T-helper 1 cell (primary cell): ENCODE measurements around the gene HTRA2.

ENCODE experiments used
- DNase-seq, 5 donors: peaks; one replicate each; pipeline ENCODE4 v3.0.0-alpha.2; 2012 to 2020

Gene HTRA2

DNA sequence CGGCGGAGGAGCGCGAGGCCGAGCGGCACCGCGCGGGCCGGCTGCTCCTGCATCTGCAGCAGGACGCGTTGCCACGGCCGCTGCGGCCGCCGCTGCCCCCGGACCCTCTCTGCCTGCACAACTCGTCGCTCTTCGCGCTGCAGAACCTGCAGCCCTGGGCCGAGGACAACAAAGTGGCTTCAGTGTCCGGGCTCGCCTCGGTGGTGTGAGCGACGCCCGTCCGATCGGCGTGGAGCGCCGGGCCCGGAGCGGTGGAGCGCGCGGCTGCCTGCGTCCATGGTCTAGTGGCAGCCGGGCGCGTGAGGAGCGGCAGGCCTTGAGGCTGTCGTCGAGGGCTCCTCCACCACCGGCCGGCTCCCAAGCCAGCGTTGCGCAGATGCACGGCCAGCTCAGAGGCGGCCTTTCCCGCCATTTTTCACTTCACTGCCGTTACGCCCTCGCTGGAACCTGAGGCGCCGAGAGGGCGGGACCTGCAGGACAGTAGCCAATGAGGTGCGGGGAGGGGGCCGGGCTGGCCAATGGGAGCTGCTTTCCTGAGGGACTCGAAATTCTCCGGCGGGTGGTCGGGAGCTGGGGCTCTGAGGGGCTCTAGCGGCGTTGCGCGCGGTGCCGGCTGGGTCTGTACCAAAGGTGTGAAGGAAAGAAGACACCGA lies 13.6 kb upstream of the HTRA2 start:
- DNase-seq: peak; percentile 47 to 82 (median 60)

DNA sequence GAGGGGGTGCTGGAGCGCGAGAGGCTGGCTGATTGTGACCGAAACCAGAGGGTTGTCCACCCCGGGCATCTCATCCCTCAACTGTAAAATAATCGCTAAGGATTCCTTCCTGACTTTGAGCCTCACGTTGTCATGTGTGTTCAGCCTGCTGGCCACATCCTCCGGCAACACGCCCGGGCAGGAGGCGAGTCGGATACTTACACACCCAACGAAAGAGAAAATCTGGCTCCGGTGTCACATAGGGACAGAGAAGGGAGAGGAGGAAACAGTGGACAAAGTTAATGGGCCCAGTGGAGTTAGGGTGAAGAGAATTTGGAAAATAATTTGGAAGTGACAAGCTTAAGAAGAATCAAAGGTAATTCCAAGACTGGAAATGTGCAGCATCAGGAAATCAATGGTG lies 13.1 kb upstream of the HTRA2 start:
- DNase-seq: no peak

DNA sequence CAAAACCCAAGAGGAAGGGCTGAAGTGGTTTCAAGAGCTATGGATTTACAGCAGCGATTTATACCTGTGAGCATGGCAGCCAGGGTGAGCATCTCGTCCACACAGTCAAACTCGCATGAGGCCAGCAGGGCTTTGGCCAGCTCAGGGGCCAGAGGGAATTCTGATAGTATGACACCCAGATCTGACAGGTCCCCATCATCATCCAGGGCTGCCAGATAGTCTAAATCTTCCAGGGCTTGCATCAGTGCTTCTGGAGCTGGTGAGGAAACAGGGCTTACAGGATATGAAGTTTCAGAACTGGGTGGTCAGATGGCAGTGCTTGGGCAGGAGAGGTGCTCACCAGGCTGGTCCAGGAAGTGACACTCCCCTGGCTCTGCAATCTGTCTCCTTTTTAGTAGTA lies 7.2 kb upstream of the HTRA2 start:
- no peak for DNase-seq

DNA sequence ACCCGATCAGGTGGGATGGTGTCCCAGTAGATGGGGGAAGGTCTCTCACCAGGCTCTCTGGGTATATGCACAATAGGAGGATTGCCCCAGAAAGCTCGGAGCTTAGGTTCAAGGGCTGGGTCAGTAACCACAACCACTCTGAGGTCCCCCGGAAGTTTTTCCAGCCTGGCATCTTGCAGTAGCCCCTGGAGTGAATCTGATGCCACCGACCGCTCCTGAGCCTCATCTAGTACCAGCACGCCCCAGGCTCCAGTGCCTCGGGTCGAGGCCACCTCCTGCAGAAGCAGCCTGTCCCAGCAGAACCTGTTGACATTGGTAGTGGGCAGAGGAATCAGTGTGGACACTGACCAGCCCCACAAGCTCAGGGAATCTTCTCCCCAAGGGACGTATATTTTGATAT lies 5.7 kb upstream of the HTRA2 start:
- DNase-seq: no peak

DNA sequence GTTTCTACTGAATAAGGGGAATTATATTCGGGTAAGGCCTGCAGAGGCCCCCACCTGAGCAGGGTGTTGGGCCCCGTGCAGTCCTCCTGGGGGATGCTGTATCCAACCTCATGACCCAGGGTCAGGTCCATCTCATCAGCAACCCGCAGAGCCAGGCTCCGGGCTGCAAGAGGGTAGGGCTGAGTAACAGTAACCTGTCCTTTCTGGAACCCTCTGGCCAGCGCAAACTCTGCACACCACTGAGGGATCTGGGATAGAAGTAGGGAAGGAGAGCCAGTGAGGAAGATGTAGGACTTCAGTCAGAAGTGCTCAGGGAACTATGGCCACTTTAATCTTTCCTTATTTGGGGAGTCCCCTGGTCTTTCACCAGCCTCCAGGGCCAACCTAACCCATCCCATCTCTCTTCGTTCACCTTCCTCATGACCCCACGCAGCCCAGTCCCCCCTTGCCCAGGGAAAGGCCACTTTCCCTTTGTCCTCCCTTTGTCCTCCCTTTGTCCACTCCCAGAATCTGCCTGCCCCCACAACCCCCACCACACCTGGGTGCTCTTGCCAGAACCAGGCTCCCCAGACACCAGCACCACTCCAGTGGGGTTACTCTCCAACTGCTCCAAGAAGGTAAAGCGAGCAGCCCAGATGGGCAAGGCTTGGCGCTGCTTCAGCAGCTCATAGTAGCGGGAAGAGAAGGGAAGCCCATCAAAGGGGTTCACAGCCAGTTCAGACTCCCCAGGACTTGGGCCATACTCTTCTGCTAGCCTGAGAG lies 4.6 kb upstream of the HTRA2 start:
- DNase-seq: no peak

DNA sequence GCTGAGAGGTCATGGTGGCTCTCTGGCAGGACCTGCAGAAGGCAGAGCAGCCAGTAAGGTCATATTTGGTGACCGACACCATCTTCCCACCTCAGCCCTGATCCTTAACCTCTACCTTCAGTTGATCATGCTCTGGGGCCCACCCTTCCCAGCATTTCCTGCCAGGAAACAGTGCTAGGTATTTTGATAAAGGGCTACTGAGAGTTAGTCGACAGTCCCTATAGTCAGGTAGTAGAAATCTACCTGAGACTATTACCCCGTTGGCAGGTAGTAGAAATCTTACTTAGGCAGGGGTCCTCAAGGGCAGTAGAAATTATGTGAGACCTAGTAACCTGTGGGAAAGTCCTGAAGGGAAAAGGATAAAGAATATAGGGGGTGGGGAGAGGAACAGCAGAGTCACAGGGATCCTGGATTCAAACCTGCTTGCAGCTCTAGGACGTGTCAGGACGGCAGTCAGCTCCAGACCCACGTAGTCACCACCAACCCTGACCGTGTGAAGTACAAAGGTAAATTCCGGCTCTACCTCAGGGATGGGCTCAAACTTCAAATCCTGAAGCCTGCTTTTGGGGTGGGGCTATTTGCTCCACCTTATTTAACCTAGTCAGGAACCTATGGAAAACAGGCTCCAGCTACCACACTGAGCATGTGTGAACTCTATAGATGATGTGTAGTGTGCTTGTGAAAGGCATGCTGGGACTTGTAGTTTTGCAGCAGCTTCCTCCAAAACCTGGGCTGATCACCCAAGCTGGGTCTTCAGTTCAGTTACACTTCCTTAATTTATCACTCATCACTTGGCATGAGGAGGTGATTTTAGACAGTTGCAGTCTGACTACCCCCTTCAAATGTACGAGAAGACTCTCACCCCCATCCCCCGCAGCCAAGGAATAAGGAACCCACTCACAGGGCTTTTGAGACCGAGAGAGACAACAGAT lies 3.8 kb upstream of the HTRA2 start, which contains the start of gene DQX1:
Gene DQX1, minus strand, starts transcription at position 515 of the 932 bp plus-strand sequence. Its CDS starts 502 bp downstream, at position 13.
- DNase-seq: peak in 1 of 5 donors; percentile 38

DNA sequence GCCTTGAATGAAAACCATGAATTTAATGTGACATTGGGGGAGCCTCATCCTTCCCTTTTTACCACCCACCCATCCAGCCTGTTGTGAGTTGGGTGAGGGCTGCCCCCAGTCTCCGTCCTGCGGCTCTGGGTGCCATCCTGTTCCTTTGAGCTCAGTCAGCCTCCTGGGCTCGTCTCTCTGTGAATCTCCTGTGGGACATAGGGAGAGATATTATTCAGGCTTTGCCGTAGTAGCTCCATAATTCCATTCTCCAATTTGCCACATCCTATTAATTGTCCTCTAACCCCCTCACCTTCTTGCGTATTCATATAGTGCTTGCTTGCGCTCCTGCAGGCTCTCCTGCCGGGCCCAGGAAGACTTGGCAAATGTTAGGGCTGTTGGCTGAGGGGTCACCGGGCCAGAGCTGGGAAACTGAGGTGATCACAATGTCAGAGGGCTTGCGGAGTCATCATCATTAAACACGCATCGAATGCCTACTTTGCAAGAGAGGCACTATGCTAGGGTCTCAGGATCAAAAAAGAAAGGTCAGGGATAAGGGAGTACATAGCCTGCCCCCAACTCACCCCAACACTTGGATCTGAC lies 3.0 kb upstream of the HTRA2 start:
- no peak for DNase-seq

DNA sequence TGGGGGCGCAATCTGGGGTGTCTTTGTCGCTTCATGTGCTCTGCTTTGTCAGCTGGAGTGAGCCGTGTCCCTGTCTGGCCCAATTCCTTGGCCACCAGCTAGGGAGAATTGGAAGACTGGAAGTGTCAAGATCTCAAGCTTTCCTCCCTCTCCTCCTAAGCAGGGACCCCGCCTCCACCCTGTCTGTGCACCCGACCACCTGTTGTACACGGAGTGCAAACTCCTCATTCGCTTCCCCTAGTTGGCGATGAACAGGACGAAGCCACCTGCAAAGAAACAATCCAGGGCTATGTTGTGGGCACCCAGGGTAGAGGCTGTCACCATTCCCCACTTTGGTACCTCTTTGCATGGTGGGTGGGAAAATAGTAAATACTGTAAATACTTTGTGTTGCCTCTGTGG lies 2.0 kb upstream of the HTRA2 start:
- DNase-seq: no peak

DNA sequence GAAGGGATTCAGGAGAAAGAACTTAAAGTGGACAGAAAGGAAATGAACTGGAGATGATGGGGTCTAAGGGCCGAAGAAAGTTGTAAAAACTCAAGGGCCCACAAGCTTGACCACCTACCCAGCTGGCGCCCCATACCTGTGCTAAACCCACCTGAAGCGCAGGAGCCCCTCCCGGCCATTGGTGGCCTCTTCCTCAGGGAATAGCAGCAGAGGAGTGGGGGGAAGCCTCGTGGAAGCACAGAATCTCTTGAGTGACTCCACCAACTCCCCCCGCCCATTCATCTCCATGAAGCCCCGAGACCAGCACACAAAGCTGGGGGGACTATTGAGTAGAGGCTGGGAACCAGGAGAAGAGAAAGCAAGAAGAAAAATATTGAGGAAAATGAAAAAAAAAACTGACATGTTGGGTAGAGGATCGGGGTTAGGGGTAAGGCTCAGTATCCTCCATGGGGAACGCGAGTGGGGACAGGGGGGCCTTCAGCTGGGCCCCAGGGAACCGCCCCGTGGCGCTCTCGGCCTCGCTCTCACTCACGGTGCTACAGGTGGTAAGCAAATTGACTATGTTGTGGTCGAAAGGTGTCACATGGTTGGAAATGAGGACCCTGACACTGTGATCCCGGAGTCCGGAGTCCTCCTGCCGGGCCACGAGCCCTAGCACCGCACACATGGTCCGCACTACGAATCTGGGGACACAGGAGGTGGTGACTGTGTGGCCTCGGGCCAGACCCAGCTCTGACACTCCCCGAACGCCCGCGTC lies 955 bp upstream of the HTRA2 start:
- DNase-seq: no peak

DNA sequence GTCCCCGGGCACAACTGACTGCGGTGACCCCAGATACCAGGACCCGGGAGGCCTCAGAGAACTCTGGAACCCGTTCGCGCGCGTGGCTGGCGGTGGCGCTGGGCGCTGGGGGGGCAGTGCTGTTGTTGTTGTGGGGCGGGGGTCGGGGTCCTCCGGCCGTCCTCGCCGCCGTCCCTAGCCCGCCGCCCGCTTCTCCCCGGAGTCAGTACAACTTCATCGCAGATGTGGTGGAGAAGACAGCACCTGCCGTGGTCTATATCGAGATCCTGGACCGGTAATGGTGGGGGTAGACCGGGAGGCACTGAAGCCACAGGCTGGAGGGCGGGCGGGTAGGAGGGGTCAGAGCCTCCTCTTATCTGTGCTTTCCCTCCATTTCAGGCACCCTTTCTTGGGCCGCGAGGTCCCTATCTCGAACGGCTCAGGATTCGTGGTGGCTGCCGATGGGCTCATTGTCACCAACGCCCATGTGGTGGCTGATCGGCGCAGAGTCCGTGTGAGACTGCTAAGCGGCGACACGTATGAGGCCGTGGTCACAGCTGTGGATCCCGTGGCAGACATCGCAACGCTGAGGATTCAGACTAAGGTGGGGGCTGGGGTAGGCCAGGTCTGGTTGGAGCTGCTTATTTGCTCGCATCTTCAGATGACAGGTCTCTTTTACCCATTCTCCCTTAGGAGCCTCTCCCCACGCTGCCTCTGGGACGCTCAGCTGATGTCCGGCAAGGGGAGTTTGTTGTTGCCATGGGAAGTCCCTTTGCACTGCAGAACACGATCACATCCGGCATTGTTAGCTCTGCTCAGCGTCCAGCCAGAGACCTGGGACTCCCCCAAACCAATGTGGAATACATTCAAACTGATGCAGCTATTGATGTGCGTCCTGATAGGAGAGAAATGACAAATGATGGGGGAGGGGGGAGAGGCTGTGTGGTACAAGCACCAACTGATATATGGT lies 780 bp downstream of the HTRA2 start:
- peak in 3 of 5 donors; percentile 24 to 69 (median 35) for DNase-seq

DNA sequence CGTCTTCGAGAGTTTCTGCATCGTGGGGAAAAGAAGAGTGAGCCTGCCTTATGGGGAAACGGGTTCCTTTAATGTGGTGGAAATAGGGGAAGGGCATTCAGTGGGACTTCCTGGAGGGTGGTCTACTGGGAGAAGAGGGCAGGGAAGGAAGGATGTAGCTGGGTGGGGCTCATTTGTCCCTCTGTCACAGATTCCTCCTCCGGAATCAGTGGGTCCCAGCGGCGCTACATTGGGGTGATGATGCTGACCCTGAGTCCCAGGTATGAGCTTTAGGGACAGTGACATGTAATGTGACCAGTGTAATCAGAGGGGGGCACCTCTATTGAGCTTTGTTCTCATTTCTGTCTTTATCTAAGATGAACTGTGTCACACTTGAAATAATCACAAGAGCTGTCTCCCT lies 1.9 kb downstream of the HTRA2 start:
- no peak for DNase-seq

DNA sequence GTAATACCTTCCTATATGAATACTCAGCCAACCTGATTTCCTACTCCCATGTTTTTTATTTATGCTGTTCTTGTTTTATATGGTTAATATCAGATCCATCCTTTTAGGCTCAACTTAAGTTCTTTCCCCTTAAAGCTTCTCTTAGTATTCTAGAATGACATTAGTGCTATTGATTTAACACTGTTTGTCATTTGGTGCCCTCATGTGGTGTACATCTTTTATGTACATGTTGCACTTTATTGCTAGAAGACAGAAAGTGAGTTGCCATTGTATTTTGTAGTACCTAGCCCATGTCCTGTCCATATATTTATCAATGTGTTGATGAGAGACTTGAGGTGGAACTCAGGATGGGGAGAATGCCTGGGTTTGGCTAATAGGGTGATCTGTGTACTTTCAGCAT lies 2.5 kb downstream of the HTRA2 start:
- DNase-seq: peak in 1 of 5 donors; percentile 67

DNA sequence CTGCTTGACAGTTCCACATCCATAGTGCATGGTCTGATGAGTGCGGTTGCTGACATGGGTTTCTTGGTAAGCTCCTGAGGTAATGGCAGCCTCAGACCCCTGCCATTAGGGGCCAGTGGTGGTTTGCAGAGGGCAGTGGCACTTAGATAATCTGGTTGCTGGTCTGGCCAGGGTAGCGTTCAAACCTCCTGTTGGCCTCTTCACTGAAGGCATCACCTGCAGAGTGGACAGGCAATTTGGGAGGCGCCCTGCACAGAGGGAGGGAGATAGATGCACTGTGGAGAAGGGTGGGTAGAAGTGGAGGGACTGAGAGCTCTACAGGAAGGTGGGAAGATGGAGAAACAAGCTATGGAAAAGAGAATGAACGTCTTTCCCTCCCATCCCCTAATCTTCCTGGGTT lies 3.7 kb downstream of the HTRA2 start:
- no peak for DNase-seq

DNA sequence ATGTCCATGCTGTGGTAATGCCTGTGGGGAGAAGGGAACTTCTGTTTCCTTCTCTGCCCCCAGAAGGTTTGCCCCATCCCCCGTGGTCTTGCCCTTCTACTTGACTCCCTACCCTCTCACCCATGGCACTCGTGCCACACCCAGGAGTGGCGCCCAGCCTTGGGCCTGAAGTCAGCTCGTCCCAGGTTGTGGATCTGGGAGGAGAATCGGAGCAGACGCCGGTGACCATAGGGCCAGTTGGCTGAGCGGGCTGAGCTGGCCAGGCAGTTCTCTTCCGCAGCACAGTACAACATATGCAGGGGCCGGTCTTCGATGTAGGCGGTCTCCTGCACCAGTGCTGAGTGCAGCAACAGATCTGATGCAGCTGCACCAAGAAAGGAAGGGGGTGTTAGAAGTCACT lies 4.7 kb downstream of the HTRA2 start:
- DNase-seq: no peak

DNA sequence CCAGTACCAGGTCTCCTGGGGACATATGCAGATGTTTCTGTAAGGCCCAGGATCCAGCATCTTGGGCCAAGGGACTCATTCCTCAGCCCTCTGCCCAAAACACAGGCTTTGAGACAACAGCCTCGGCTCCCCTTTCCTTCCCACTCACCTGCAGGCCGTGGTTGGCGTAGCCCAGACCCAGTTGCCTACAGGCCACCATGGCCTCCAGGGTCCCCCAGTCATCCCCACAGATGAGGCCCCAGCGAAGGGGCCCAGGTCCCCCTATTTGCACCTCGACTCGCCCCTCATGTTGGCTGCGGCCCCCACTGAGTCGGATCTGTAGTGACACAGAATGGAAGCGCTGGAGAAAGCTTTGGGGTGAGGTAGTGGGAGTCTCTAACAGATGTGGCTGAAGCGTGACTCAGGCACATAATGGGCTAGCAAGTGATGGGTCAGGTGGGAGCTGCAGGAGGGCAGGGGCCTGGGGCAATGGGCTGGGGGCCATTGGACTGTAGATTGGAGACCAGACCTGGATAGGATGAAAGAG lies 5.8 kb downstream of the HTRA2 start:
- no peak for DNase-seq

DNA sequence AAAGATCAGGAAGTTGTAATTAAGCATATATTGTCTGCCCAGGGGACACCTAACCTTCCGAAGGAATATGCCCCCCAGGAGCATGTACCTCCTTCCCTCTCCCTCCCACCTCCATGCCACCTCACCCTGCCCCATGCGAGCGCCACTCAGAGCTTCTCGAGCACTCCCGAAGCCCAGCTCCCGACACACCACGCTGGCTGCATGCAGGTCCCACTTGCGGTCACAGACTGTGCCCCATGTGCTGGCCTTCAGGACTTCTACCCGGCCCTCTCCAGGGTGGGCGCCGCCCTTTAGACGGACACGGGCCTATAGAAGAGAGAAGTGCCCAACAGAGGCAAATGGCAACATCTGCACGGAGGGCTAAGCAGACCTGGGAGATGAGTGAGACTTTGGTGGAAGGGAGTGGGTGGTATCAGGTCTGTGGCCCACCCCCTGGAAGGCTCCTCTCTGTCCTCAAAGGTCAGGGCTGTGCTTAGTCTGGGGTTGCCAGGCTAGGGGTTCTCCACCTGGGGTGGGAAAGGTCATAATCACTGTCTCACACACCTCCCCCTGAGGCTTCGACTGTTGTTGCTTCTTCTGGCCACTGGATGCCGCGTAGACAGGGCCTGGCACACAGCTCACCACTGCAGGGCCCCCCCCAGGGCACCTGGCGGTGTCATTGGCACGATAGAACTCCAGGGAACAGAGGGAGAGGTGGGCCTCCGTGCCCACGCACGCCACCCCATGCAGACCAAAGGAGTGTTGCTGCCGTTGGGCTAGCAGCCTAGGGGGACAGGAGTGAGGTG lies 6.6 kb downstream of the HTRA2 start:
- DNase-seq: no peak

DNA sequence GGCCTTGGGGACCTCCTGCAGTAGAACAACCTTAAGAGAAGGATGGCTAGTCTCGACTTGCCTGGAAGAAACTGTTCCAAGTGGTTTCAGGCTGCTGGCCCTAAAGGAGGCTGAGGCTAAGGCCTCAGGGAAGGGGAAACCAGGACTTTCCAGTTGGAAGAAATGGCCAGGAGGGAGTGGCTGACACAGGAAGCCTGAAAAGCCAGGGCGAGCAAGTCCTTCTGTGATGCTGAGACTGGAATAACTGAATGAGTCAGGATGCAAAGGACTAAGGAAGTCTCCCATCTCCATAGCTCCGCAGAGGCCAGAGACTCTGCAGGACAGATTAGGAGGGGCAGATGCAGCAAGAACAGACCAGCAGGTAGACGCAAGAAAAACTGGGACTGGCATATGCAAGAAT lies 7.4 kb downstream of the HTRA2 start:
- no peak for DNase-seq

DNA sequence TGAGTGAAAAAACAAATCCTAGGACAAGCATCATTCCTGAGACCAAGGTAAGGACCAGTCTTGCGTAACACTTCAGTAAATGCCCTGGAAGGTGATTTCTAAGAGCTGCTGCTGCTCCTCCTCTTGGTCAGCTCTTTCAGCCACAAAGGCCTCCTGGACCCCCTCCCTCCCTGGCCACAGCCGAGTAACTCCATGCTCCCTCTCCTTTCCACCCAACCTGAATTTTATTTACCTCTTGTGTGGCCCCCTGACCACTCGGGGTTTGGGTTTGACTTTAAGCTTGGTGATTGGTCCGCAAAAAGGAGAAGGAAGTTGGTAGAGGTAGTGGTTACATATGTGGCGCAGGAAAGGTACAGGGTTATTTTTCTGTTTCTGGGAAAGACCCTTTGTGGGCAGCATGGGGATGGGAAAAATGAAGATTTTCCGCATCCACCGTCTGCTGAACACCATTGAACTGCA lies 9.2 kb downstream of the HTRA2 start:
- no peak for DNase-seq

DNA sequence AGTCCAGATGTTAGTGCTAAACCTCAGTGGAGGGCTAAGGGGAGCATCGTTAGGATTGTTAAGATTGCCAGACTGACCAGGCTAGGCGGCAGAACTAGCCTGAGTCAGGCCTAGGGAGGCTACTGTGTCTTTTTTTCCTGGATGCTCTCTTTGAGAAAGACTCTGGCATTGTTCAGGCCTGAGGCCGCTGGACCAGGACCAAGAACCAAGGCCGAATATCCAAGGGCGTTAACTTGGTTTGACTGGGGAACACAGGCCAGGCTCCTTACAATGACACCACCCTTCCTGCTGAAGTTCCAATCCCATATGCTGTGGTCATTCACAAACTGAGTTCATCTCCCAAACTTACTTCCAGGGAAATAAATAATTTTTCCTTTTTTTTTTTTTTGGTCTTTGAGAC lies 10.6 kb downstream of the HTRA2 start:
- no peak for DNase-seq

DNA sequence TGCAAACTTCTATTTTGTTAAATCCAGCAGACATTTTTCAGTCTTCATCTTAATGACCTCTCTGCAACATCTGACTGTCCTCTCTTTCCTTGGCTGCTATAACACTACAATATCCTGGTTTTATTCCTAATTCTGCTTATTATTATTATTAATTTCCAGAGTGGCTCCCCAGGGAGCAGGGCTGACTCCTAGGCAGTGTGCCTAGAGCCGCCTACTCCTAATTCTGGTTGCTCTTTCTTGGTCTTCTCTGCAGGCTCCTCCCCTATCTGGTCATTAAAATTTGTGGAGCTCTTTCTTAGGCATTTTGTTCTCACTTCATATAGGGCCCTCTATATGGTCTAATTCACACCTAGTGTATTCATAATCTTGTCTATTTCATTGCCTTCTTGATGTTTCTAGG lies 13.2 kb downstream of the HTRA2 start:
- no peak for DNase-seq
